Neural cell (in vitro differentiated cells): ENCODE data around the gene CHRM4. TPM values are rescaled to one million over a fixed set of nuclear protein-coding genes. Genes with fewer than 3 reads are reported as not detected.

Source experiments
- H2AFZ ChIP-seq: fragments of 200-600, 300-800 bp; sonication (generic), shearing (Covaris generic); 2 replicates; pipeline ENCODE4 v1.6.0; 2014; ENCODE audit warnings: low read depth, mild to moderate bottlenecking, antibody characterized with exemption, low read length, moderate library complexity
- H3F3A ChIP-seq: fragments of 200-600 bp; shearing (Covaris generic); 2 replicates; pipeline ENCODE4 v1.6.1; 2016; ENCODE audit warnings: mild to moderate bottlenecking, moderate library complexity, mixed read lengths, antibody characterized with exemption, low read length; ENCODE audit not compliant: insufficient read depth, poor library complexity, severe bottlenecking
- H3K27ac ChIP-seq: fragments of 200-600, 300-800 bp; sonication (generic), shearing (Covaris generic); 2 replicates; pipeline ENCODE4 v1.5.1; 2014; ENCODE audit warnings: mild to moderate bottlenecking, low read length, moderate library complexity
- H3K27me3 ChIP-seq: fragments of 300-800, 200-600 bp; sonication (generic), shearing (Covaris generic); 2 replicates; pipeline ENCODE4 v1.6.0; 2014; ENCODE audit warnings: mild to moderate bottlenecking, low read depth, low read length, moderate library complexity; ENCODE audit not compliant: insufficient read depth
- H3K36me3 ChIP-seq: fragments of 300-800, 200-600 bp; sonication (generic), shearing (Covaris generic); 2 replicates; pipeline ENCODE4 v1.5.1; 2014; ENCODE audit warnings: mild to moderate bottlenecking, antibody characterized with exemption, low read length, moderate library complexity; ENCODE audit not compliant: insufficient read depth
- H3K4me2 ChIP-seq: fragments of 300-800, 200-600 bp; sonication (generic), shearing (Covaris generic); 2 replicates; pipeline ENCODE4 v1.6.0; 2014; ENCODE audit warnings: mild to moderate bottlenecking, low read length
- H3K4me3 ChIP-seq: fragments of 300-800, 200-600 bp; sonication (generic), shearing (Covaris generic); 2 replicates; pipeline ENCODE4 v1.5.1; 2014; ENCODE audit warnings: mild to moderate bottlenecking, low read length, moderate library complexity
- H3K79me2 ChIP-seq: fragments of 200-600 bp; shearing (Covaris generic); replicated peaks from 2 replicates; pipeline ENCODE4 v1.6.0; 2014; ENCODE audit warnings: mild to moderate bottlenecking, low read length, moderate library complexity; ENCODE audit not compliant: insufficient read depth
- H3K9ac ChIP-seq: fragments of 300-800, 200-600 bp; sonication (generic), shearing (Covaris generic); 2 replicates; pipeline ENCODE4 v1.6.1; 2016; ENCODE audit warnings: mild to moderate bottlenecking, low read length, mixed read lengths
- H3K9me2 ChIP-seq: fragments of 200-600 bp; shearing (Covaris generic); 2 replicates; pipeline ENCODE4 v1.6.1; 2016; ENCODE audit warnings: mild to moderate bottlenecking, low read length, mixed read lengths; ENCODE audit not compliant: insufficient read depth
- H3K9me3 ChIP-seq: fragments of 200-600, 300-800 bp; sonication (generic), shearing (Covaris generic); 2 replicates; pipeline ENCODE4 v1.6.1; 2016; ENCODE audit warnings: mild to moderate bottlenecking, mixed run types, low read length, moderate library complexity, mixed read lengths
- H4K20me1 ChIP-seq: fragments of 200-600 bp; shearing (Covaris generic); 2 replicates; pipeline ENCODE4 v1.6.1; 2016; ENCODE audit warnings: mild to moderate bottlenecking, mixed run types; ENCODE audit not compliant: insufficient read depth
- CTCF ChIP-seq: fragments of 450-650 bp; IDR thresholded peaks from 2 replicates; pipeline ENCODE4 v1.5.1; 2014; ENCODE audit warnings: antibody characterized with exemption, mild to moderate bottlenecking, moderate library complexity; ENCODE audit not compliant: poor library complexity, severe bottlenecking
- EP300 ChIP-seq: fragments of 450-650 bp; conservative IDR thresholded peaks from 2 replicates; pipeline ENCODE4 v1.6.1; 2014; ENCODE audit warnings: antibody characterized with exemption, mild to moderate bottlenecking, moderate library complexity; ENCODE audit not compliant: poor library complexity, severe bottlenecking
- EZH2 ChIP-seq: fragments of 200-600, 300-800 bp; shearing (Covaris generic), sonication (generic); IDR thresholded peaks from 2 replicates; pipeline ENCODE4 v1.6.1; 2014; ENCODE audit warnings: antibody characterized with exemption, low read length, borderline replicate concordance, mild to moderate bottlenecking; ENCODE audit not compliant: insufficient read depth, poor library complexity, severe bottlenecking
- MXI1 ChIP-seq: fragments of 450-650 bp; conservative IDR thresholded peaks from 2 replicates; pipeline ENCODE4 v1.6.1; 2014; ENCODE audit warnings: antibody characterized with exemption, mild to moderate bottlenecking; ENCODE audit not compliant: poor library complexity, severe bottlenecking
- POLR2AphosphoS5 ChIP-seq: IDR thresholded peaks from 2 replicates; pipeline ENCODE4 v1.6.1; 2012
- RAD21 ChIP-seq: fragments of 450-650 bp; conservative IDR thresholded peaks from 2 replicates; pipeline ENCODE4 v1.6.1; 2014; ENCODE audit warnings: antibody characterized with exemption, mild to moderate bottlenecking, moderate library complexity
- REST ChIP-seq: IDR thresholded peaks from 2 replicates; pipeline ENCODE4 v1.6.1; 2012; ENCODE audit warnings: borderline replicate concordance
- SMC3 ChIP-seq: fragments of 450-650 bp; conservative IDR thresholded peaks from 2 replicates; pipeline ENCODE4 v1.6.1; 2014; ENCODE audit warnings: antibody characterized with exemption, mild to moderate bottlenecking, moderate library complexity; ENCODE audit not compliant: poor library complexity
- TAF1 ChIP-seq: IDR thresholded peaks from 2 replicates; pipeline ENCODE4 v1.6.1; 2012; ENCODE audit warnings: low read depth
- polyA plus RNA-seq: library from polyadenylated mRNA; depleted of rRNA; stranded (reverse); fragments of >200 nt; gene quantifications from 2 replicates; pipeline ENCODE4 v1.2.3, GENCODE V29; 2014

CHRM4 gene
- polyA plus RNA-seq, 1 donor from 2014 or later, result 8.2 TPM

GRCh38 chr11:46348566-46349401, 42.8 kb downstream of the CHRM4 start:
- H2AFZ ChIP-seq, result no peak overlapping the region
- peak overlapping the region; percentile 91 for H3K4me3 ChIP-seq
- H3K9me3 ChIP-seq, result no peaks in the 10 kb centered on the region
- no peaks in the 10 kb centered on the region for H3K9me2 ChIP-seq
- no peak overlapping the region for H3K9ac ChIP-seq
- H3K36me3 ChIP-seq, result no peaks in the 10 kb centered on the region
- peaks cover 19% of the 10 kb centered on the region for H3K79me2 ChIP-seq
- no peaks in the 10 kb centered on the region for H3F3A ChIP-seq
- H3K4me2 ChIP-seq, result peak overlapping the region; percentile 94
- H4K20me1 ChIP-seq, result no peaks in the 10 kb centered on the region
- no peak overlapping the region for H3K27ac ChIP-seq
- no peaks in the 10 kb centered on the region for H3K27me3 ChIP-seq
- TF ChIP-seq MXI1 (no peak), TAF1 (no peak), REST (no peak), CTCF (no peak), RAD21 (no peak), EZH2 (no peak), EP300 (no peak), SMC3 (no peak), POLR2AphosphoS5 (no peak)

- Histone ChIP-seq H3K79me2 (peaks cover 19% of the 10 kb centered on the region), H3K9ac (peak overlapping the region; percentile 68), H4K20me1 (no peaks in the 10 kb centered on the region), H3F3A (no peaks in the 10 kb centered on the region), H2AFZ (no peak overlapping the region), H3K4me2 (peak overlapping the region; percentile 94), H3K9me3 (no peaks in the 10 kb centered on the region), H3K27ac (no peak overlapping the region), H3K9me2 (no peaks in the 10 kb centered on the region), H3K4me3 (peak overlapping the region; percentile 91), H3K27me3 (no peaks in the 10 kb centered on the region), H3K36me3 (no peaks in the 10 kb centered on the region)
- no peak for TF ChIP-seq TAF1
- no peak for TF ChIP-seq SMC3
- no peak for TF ChIP-seq RAD21
- no peak for TF ChIP-seq CTCF
- no peak for TF ChIP-seq MXI1
- no peak for TF ChIP-seq POLR2AphosphoS5
- TF ChIP-seq EZH2, result no peak
- no peak for TF ChIP-seq REST
Observed at GRCh38 chr11:46347637-46348311, 43.8 kb downstream of the CHRM4 start.
